HL-60 (cell line): ENCODE results near the gene MRPS18A.

Experiments
- DNase-seq, 2 experiments: peaks; one replicate each; pipeline ENCODE4 v3.0.0-alpha.2; 2010 to 2020; ENCODE audit warnings: low read depth in 1 of 2, low spot score in 1 of 2
- H3K27ac ChIP-seq: fragments of 250-450 bp; sonication (Bioruptor Pico); replicated peaks from 2 replicates; pipeline ENCODE4 v1.5.1; 2020; ENCODE audit warnings: mild to moderate bottlenecking, moderate library complexity
- H3K27me3 ChIP-seq: fragments of 250-450 bp; sonication (Bioruptor Pico); 2 replicates; pipeline ENCODE4 v1.5.1; 2021; ENCODE audit warnings: mild to moderate bottlenecking, moderate library complexity; ENCODE audit not compliant: insufficient read depth, poor library complexity, severe bottlenecking
- H3K4me3 ChIP-seq: replicated peaks from 2 replicates; pipeline ENCODE4 v1.5.1; 2011; ENCODE audit warnings: mild to moderate bottlenecking, control low read depth, low read length; ENCODE audit not compliant: insufficient read depth
- GABPA ChIP-seq: IDR thresholded peaks from 2 replicates; pipeline ENCODE4 v1.6.1; 2012; ENCODE audit warnings: low read depth
- POLR2AphosphoS5 ChIP-seq: IDR thresholded peaks from 2 replicates; pipeline ENCODE4 v1.6.1; 2012; ENCODE audit warnings: low read depth
- SPI1 ChIP-seq: IDR thresholded peaks from 2 replicates; pipeline ENCODE4 v1.6.1; 2012; ENCODE audit warnings: low read depth, mild to moderate bottlenecking, borderline replicate concordance
- TF ChIP-seq, protein P1 (sequence below): IDR thresholded peaks from one replicate; pipeline ENCODE4 v1.5.1; 2011; ENCODE audit warnings: low read length, control low read depth, inconsistent platforms; ENCODE audit not compliant: insufficient read depth
- TF ChIP-seq, protein P2 (sequence below): IDR thresholded peaks from 2 replicates; pipeline ENCODE4 v1.6.1; 2012; ENCODE audit warnings: low read depth; ENCODE audit not compliant: insufficient replicate concordance

MRPS18A gene

DNA sequence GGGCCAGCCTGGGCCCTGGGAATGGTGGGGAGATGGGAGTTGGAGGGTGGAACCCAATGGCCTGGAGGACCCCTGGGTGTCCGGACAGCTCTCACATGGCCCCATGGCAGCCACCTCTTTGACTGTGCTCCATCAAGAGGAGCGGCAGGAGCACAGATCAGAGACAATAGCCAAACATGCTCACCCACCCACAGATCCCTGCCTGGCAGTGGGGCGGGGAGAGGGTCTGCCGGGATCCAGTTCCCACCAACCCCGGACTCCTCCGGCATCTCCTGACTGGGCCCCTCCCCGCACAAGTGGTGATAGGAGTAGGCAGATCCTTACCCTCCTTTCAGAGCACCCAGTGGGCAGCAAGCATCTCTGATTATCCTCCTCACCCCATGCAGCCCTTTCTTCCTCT, 31.9 kb upstream of the MRPS18A start:
- no peak for DNase-seq
- TF ChIP-seq, protein P1, sequence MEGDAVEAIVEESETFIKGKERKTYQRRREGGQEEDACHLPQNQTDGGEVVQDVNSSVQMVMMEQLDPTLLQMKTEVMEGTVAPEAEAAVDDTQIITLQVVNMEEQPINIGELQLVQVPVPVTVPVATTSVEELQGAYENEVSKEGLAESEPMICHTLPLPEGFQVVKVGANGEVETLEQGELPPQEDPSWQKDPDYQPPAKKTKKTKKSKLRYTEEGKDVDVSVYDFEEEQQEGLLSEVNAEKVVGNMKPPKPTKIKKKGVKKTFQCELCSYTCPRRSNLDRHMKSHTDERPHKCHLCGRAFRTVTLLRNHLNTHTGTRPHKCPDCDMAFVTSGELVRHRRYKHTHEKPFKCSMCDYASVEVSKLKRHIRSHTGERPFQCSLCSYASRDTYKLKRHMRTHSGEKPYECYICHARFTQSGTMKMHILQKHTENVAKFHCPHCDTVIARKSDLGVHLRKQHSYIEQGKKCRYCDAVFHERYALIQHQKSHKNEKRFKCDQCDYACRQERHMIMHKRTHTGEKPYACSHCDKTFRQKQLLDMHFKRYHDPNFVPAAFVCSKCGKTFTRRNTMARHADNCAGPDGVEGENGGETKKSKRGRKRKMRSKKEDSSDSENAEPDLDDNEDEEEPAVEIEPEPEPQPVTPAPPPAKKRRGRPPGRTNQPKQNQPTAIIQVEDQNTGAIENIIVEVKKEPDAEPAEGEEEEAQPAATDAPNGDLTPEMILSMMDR: no peak
- TF ChIP-seq GABPA (no peak), SPI1 (no peak), POLR2AphosphoS5 (no peak)
- TF ChIP-seq, protein P2, sequence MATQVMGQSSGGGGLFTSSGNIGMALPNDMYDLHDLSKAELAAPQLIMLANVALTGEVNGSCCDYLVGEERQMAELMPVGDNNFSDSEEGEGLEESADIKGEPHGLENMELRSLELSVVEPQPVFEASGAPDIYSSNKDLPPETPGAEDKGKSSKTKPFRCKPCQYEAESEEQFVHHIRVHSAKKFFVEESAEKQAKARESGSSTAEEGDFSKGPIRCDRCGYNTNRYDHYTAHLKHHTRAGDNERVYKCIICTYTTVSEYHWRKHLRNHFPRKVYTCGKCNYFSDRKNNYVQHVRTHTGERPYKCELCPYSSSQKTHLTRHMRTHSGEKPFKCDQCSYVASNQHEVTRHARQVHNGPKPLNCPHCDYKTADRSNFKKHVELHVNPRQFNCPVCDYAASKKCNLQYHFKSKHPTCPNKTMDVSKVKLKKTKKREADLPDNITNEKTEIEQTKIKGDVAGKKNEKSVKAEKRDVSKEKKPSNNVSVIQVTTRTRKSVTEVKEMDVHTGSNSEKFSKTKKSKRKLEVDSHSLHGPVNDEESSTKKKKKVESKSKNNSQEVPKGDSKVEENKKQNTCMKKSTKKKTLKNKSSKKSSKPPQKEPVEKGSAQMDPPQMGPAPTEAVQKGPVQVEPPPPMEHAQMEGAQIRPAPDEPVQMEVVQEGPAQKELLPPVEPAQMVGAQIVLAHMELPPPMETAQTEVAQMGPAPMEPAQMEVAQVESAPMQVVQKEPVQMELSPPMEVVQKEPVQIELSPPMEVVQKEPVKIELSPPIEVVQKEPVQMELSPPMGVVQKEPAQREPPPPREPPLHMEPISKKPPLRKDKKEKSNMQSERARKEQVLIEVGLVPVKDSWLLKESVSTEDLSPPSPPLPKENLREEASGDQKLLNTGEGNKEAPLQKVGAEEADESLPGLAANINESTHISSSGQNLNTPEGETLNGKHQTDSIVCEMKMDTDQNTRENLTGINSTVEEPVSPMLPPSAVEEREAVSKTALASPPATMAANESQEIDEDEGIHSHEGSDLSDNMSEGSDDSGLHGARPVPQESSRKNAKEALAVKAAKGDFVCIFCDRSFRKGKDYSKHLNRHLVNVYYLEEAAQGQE: no peak
- Histone ChIP-seq H3K27ac (no peak overlapping the region), H3K4me3 (no peak overlapping the region), H3K27me3 (no peaks in the 10 kb centered on the region)

DNA sequence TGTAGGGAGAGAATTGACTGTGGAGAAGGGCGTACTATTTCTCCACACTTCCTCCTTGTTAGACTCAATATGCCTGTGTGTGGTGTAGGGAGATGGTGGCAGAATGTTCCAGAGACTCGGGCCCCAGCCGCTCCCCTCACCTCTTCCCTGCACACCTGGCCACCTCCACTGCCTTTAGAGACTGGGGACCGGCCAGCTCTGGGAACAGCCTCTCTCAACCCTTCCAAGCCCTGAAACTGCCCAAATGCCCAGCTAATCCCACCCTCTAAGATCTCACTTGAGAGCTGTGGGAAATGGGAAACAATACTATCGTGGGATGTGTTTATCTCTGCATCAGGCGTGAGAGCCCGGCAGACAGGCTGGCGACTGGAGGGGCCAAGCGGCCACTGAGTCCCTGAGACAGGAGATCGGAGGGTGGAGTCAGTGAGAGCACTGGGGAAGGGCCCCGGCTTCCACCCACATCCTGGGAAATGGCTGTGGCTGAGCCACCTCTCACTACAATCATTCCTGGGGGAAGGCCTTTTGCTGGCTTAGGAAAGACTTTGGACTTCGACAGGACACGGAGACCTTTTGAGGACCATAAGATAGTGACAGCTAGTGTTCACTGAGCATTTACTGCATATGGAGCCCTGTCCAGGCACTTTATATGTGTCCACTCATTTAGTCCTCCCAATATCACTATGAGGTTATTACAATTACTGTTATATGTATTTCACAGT, 31.0 kb upstream of the MRPS18A start:
- DNase-seq: no peak
- Histone ChIP-seq H3K27ac (no peak overlapping the region), H3K4me3 (no peak overlapping the region)

DNA sequence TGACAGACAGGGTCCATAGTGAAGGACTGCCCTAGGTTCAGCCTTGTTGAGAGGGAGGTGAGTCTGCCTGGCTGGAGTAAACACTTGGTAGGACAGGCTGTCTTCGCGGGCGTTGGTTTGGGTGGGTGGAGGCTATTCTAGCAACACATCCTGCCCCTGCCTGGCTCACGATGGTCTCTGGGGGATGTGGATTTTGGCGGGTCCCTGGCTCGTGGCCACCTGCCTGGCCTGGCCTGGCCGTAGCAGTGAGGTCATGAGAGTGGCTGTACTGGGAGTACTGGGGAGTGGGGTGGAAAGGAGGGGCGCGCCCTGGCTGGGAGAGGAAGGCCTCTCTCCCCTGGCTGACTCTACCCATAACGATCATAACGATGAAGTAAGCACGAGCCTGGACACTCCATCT, 30.2 kb upstream of the MRPS18A start:
- DNase-seq: no peak
- H3K27me3 ChIP-seq: no peaks in the 10 kb centered on the region
- H3K4me3 ChIP-seq: no peak overlapping the region
- H3K27ac ChIP-seq: no peak overlapping the region
- no peak for TF ChIP-seq SPI1
- TF ChIP-seq, protein P2: no peak
- TF ChIP-seq, protein P1: no peak
- TF ChIP-seq POLR2AphosphoS5: no peak
- no peak for TF ChIP-seq GABPA

More for the DNA sequence above, 31.0 kb upstream of the MRPS18A start:
- TF ChIP-seq SPI1: no peak
- TF ChIP-seq, protein P2: no peak
- no peaks in the 10 kb centered on the region for H3K27me3 ChIP-seq
